ENCODE data around the gene CCDC9B. TPM values are rescaled to one million over a fixed set of nuclear protein-coding genes. Genes with fewer than 3 reads are reported as not detected.
A peak's percentile ranks its signal among the peaks of the same experiment; 100 is the strongest.

CCDC9B gene
- total RNA-seq, 1 experiment from 2014 or later, result 1.4 TPM

- TF ChIP-seq CREM (CRISPR knock-in tag; IDR thresholded peaks at IDR 0.05) (no peak), ZNF263 (CRISPR knock-in tag; IDR thresholded peaks at IDR 0.05; ENCODE audit: low read depth) (no peak), ATF1 (CRISPR knock-in tag; IDR thresholded peaks at IDR 0.05) (no peak), AR (CRISPR knock-in tag; IDR thresholded peaks at IDR 0.05) (no peak), ZNF138 (CRISPR knock-in tag; conservative IDR thresholded peaks at IDR 0.05) (no peak), ZBTB21 (CRISPR knock-in tag; IDR thresholded peaks at IDR 0.05; ENCODE audit: borderline replicate concordance) (no peak)
- TF ChIP-seq, protein P1, sequence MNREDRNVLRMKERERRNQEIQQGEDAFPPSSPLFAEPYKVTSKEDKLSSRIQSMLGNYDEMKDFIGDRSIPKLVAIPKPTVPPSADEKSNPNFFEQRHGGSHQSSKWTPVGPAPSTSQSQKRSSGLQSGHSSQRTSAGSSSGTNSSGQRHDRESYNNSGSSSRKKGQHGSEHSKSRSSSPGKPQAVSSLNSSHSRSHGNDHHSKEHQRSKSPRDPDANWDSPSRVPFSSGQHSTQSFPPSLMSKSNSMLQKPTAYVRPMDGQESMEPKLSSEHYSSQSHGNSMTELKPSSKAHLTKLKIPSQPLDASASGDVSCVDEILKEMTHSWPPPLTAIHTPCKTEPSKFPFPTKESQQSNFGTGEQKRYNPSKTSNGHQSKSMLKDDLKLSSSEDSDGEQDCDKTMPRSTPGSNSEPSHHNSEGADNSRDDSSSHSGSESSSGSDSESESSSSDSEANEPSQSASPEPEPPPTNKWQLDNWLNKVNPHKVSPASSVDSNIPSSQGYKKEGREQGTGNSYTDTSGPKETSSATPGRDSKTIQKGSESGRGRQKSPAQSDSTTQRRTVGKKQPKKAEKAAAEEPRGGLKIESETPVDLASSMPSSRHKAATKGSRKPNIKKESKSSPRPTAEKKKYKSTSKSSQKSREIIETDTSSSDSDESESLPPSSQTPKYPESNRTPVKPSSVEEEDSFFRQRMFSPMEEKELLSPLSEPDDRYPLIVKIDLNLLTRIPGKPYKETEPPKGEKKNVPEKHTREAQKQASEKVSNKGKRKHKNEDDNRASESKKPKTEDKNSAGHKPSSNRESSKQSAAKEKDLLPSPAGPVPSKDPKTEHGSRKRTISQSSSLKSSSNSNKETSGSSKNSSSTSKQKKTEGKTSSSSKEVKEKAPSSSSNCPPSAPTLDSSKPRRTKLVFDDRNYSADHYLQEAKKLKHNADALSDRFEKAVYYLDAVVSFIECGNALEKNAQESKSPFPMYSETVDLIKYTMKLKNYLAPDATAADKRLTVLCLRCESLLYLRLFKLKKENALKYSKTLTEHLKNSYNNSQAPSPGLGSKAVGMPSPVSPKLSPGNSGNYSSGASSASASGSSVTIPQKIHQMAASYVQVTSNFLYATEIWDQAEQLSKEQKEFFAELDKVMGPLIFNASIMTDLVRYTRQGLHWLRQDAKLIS (CRISPR knock-in tag; IDR thresholded peaks at IDR 0.05; ENCODE audit: borderline replicate concordance), result no peak
- TF ChIP-seq, protein P2, sequence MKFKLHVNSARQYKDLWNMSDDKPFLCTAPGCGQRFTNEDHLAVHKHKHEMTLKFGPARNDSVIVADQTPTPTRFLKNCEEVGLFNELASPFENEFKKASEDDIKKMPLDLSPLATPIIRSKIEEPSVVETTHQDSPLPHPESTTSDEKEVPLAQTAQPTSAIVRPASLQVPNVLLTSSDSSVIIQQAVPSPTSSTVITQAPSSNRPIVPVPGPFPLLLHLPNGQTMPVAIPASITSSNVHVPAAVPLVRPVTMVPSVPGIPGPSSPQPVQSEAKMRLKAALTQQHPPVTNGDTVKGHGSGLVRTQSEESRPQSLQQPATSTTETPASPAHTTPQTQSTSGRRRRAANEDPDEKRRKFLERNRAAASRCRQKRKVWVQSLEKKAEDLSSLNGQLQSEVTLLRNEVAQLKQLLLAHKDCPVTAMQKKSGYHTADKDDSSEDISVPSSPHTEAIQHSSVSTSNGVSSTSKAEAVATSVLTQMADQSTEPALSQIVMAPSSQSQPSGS (CRISPR knock-in tag; IDR thresholded peaks at IDR 0.05; ENCODE audit: borderline replicate concordance, low read depth), result no peak
- H3K4me3 Mint-ChIP-seq, result no peak overlapping the region
- DNase-seq (ENCODE audit: low spot score), result no peak
- peaks cover 37% of the 10 kb centered on the region for H3K4me1 Mint-ChIP-seq
- no peak overlapping the region for H3K27ac Mint-ChIP-seq
- H3K27me3 Mint-ChIP-seq (ENCODE audit: low read depth), result peaks cover 65% of the 10 kb centered on the region
- CTCF ChIA-PET, result interaction anchor here (0.8 to 13.0 kb wide), 10 partner anchors 11 to 255 kb away, joined by 3 to 341 read pairs (median 4); partner anchors contain the start of gene PLCB2
- ATAC-seq, result no peak
- no peaks in the 10 kb centered on the region for H3K36me3 Mint-ChIP-seq
- no peaks in the 10 kb centered on the region for H3K9me3 Mint-ChIP-seq
- POLR2A ChIA-PET, result interaction anchor here (0.6 to 1.3 kb wide), 3 partner anchors 8 to 22 kb away, joined by 3 to 4 read pairs (median 3); partner anchors contain the start of gene PLCB2
Observed at GRCh38 chr15:40285151-40285550, 55.6 kb downstream of the CCDC9B start.

DNA sequence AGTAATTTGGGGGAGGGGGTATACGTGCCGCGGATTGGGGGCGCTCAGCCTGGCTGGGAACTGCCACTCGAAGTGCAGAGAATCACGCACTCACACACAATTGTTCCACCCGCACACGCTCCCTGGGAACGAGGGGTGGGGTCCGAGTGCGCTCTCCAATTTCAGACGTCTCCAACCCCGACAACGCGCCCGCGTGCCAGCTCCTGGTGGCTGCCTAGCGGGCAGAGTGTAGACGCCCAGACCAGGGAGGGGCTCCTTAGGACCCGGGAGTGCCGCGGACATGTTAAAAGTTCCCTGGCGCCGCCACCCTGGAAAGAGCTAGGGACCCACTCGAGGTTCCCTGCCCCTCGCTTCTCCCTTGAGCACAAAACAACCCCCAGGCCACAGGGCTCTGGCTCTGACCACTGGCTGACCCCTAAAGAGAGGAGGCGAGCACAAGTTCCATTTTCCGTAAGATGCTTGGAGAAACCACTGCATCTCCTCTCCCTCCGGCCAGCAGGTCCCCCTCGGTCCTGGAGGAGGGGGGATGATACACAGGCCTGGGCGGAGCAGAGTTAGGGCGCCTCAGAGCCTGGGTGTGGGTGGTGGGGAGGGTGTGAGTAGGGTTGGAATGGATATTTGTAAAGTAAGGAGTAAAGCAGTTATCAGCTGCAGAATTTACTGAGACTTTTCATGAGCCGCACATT is 57.0 kb downstream of the CCDC9B start:
- no peak overlapping the region for H3K27ac Mint-ChIP-seq
- ATAC-seq, result no peak
- ChIA-PET POLR2A (interaction anchor here (0.9 to 1.1 kb wide), 3 partner anchors 18 to 136 kb away, joined by 3 to 5 read pairs (median 3); partner anchors contain the start of gene PLCB2), CTCF (interaction anchor here (0.8 to 13.0 kb wide), 12 partner anchors 8 to 224 kb away, joined by 3 to 341 read pairs (median 4); partner anchors contain the start of genes CCDC9B and PLCB2)
- H3K36me3 Mint-ChIP-seq, result no peaks in the 10 kb centered on the region
- peak overlapping the region; percentile 63 for H3K4me3 Mint-ChIP-seq
- peaks cover 68% of the 10 kb centered on the region for H3K27me3 Mint-ChIP-seq (ENCODE audit: low read depth)
- TF ChIP-seq FOXP1 (CRISPR knock-in tag; IDR thresholded peaks at IDR 0.05; ENCODE audit: borderline replicate concordance) (0 out of 2 replicates have a peak, but pooled peaks have one; percentile 26), ZNF232 (CRISPR knock-in tag; IDR thresholded peaks at IDR 0.05) (no peak), NR2C2 (CRISPR knock-in tag; IDR thresholded peaks at IDR 0.05) (no peak)
- TF ChIP-seq, protein P3, sequence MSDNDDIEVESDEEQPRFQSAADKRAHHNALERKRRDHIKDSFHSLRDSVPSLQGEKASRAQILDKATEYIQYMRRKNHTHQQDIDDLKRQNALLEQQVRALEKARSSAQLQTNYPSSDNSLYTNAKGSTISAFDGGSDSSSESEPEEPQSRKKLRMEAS (CRISPR knock-in tag; IDR thresholded peaks at IDR 0.05), result peak; percentile 36; the same call in 1 of the 2 replicates
- TF ChIP-seq, protein P4, sequence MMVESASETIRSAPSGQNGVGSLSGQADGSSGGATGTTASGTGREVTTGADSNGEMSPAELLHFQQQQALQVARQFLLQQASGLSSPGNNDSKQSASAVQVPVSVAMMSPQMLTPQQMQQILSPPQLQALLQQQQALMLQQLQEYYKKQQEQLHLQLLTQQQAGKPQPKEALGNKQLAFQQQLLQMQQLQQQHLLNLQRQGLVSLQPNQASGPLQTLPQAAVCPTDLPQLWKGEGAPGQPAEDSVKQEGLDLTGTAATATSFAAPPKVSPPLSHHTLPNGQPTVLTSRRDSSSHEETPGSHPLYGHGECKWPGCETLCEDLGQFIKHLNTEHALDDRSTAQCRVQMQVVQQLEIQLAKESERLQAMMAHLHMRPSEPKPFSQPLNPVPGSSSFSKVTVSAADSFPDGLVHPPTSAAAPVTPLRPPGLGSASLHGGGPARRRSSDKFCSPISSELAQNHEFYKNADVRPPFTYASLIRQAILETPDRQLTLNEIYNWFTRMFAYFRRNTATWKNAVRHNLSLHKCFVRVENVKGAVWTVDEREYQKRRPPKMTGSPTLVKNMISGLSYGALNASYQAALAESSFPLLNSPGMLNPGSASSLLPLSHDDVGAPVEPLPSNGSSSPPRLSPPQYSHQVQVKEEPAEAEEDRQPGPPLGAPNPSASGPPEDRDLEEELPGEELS (CRISPR knock-in tag; IDR thresholded peaks at IDR 0.05), result 0 out of 2 replicates have a peak, but pooled peaks have one; percentile 39
- TF ChIP-seq, protein P5, sequence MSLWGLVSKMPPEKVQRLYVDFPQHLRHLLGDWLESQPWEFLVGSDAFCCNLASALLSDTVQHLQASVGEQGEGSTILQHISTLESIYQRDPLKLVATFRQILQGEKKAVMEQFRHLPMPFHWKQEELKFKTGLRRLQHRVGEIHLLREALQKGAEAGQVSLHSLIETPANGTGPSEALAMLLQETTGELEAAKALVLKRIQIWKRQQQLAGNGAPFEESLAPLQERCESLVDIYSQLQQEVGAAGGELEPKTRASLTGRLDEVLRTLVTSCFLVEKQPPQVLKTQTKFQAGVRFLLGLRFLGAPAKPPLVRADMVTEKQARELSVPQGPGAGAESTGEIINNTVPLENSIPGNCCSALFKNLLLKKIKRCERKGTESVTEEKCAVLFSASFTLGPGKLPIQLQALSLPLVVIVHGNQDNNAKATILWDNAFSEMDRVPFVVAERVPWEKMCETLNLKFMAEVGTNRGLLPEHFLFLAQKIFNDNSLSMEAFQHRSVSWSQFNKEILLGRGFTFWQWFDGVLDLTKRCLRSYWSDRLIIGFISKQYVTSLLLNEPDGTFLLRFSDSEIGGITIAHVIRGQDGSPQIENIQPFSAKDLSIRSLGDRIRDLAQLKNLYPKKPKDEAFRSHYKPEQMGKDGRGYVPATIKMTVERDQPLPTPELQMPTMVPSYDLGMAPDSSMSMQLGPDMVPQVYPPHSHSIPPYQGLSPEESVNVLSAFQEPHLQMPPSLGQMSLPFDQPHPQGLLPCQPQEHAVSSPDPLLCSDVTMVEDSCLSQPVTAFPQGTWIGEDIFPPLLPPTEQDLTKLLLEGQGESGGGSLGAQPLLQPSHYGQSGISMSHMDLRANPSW (CRISPR knock-in tag; conservative IDR thresholded peaks at IDR 0.05; ENCODE audit: low read depth), result no peak
- peaks cover 44% of the 10 kb centered on the region for H3K4me1 Mint-ChIP-seq
- no peaks in the 10 kb centered on the region for H3K9me3 Mint-ChIP-seq
- no peak for DNase-seq (ENCODE audit: low spot score)

Measured in WTC11 (cell line).